ENCODE results near the gene CDK16. TPM values are rescaled to one million over a fixed set of nuclear protein-coding genes. Genes with fewer than 3 reads are reported as not detected.
A peak's percentile ranks its signal among the peaks of the same experiment; 100 is the strongest.

Gene CDK16
- total and polyA plus RNA-seq, 9 of the 15 experiments (the other 6 are each of a cell fraction or from before 2014, with no cell fraction given), result 3.9 to 104 (median 57.5) TPM

GRCh38 chrX:47169726-47170515 lies 48.6 kb upstream of the CDK16 start:
- no peaks in the 10 kb centered on the region; the same call in 1 of the 2 replicates for H4K20me1 ChIP-seq (replicated peaks; ENCODE audit: control insufficient read depth, insufficient read depth, low read length)
- H3K79me2 ChIP-seq (ENCODE audit: control insufficient read depth, insufficient read depth, low read length), result peaks cover 10% of the 10 kb centered on the region
- FAIRE-seq, result no peak
- H3K9me3 ChIP-seq (replicated peaks; ENCODE audit: control insufficient read depth, insufficient read depth, low read depth, low read length), result no peaks in the 10 kb centered on the region
- 83% methylated on average over 8 of the region's 13 CpGs for WGBS (ENCODE audit: insufficient coverage, low coverage, missing lambda C conversion rate)
- no peak for ATAC-seq
- peaks cover 54% of the 10 kb centered on the region; the same call in 2 of the 3 replicates for H3K36me3 ChIP-seq (ENCODE audit: control insufficient read depth, insufficient read depth, low read length)
- H3K9me1 ChIP-seq (ENCODE audit: control insufficient read depth, insufficient read depth, low read length), result no peaks in the 10 kb centered on the region
- peak in 1 of 4 experiments; percentile 2 for DNase-seq (ENCODE audit: extremely low read depth in 1 of 4, low spot score in 3 of 4)
- no peak overlapping the region for H3K4me2 ChIP-seq (ENCODE audit: insufficient read depth, low read length)
- no TSS peak for BruUV-seq (replicated peaks)
- H3K4me1 ChIP-seq (replicated peaks in 1 of 2; ENCODE audit: control insufficient read depth in 2 of 2, insufficient read depth in 2 of 2, low read length in 2 of 2), result no peaks in the 10 kb centered on the region; a peak in 1 of 5 replicates
- CTCF ChIA-PET (ENCODE audit: low intra/inter-chr PET ratio), result no interaction called here
- no peak overlapping the region for H3K9ac ChIP-seq (ENCODE audit: insufficient read depth in 1 of 2, low read depth in 2 of 2, low read length in 2 of 2)
- H3K27me3 ChIP-seq (ENCODE audit: control insufficient read depth in 2 of 2, insufficient read depth in 2 of 2, low read length in 2 of 2), result no peaks in the 10 kb centered on the region
- in situ Hi-C loops (cut with MboI) (no loop called here), intact Hi-C loops (cut with micrococcal nuclease) (no loop called here)
- H2AFZ ChIP-seq (ENCODE audit: low read depth, low read length), result no peak overlapping the region
- POLR2A ChIA-PET, result interaction anchor here (0.5 kb wide), 2 partner anchors 76 to 1645 kb away, joined by 3 to 4 read pairs; no protein-coding TSS in a partner anchor
- no peak overlapping the region for H3K27ac ChIP-seq (ENCODE audit: extremely low read depth, low read depth, low read length)
- H3K4me3 ChIP-seq, result no peak overlapping the region
- TF ChIP-seq CSDE1 (IDR thresholded peaks at IDR 0.05) (no peak), NR2C2 (CRISPR knock-in tag; IDR thresholded peaks at IDR 0.05) (no peak), NR2C2 (tag; IDR thresholded peaks at IDR 0.05) (no peak), POLR2H (tag; IDR thresholded peaks at IDR 0.05; ENCODE audit: low read depth) (no peak), CREB3L1 (IDR thresholded peaks at IDR 0.05; ENCODE audit: borderline replicate concordance, low read depth) (no peak), ETV1 (tag; conservative IDR thresholded peaks at IDR 0.05; ENCODE audit: low read depth) (no peak), ZNF12 (CRISPR knock-in tag; IDR thresholded peaks at IDR 0.05) (no peak), ZNF79 (CRISPR knock-in tag; IDR thresholded peaks at IDR 0.05; ENCODE audit: low read depth) (no peak), ADNP (tag; IDR thresholded peaks at IDR 0.05) (no peak), MTA1 (IDR thresholded peaks at IDR 0.05; ENCODE audit: borderline replicate concordance) (no peak), NCOA1 (IDR thresholded peaks at IDR 0.05; ENCODE audit: low read depth) (no peak)
- TF ChIP-seq, protein P1, sequence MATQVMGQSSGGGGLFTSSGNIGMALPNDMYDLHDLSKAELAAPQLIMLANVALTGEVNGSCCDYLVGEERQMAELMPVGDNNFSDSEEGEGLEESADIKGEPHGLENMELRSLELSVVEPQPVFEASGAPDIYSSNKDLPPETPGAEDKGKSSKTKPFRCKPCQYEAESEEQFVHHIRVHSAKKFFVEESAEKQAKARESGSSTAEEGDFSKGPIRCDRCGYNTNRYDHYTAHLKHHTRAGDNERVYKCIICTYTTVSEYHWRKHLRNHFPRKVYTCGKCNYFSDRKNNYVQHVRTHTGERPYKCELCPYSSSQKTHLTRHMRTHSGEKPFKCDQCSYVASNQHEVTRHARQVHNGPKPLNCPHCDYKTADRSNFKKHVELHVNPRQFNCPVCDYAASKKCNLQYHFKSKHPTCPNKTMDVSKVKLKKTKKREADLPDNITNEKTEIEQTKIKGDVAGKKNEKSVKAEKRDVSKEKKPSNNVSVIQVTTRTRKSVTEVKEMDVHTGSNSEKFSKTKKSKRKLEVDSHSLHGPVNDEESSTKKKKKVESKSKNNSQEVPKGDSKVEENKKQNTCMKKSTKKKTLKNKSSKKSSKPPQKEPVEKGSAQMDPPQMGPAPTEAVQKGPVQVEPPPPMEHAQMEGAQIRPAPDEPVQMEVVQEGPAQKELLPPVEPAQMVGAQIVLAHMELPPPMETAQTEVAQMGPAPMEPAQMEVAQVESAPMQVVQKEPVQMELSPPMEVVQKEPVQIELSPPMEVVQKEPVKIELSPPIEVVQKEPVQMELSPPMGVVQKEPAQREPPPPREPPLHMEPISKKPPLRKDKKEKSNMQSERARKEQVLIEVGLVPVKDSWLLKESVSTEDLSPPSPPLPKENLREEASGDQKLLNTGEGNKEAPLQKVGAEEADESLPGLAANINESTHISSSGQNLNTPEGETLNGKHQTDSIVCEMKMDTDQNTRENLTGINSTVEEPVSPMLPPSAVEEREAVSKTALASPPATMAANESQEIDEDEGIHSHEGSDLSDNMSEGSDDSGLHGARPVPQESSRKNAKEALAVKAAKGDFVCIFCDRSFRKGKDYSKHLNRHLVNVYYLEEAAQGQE (IDR thresholded peaks at IDR 0.05; ENCODE audit: borderline replicate concordance), result no peak
- TF ChIP-seq, protein P1 (CRISPR knock-in tag; IDR thresholded peaks at IDR 0.05; ENCODE audit: low read depth), result no peak
